ENCODE data around the gene MAP2K4.
"Not testable (repeated sequence)": the region's sequence is repeated elsewhere in the genome, so short reads cannot be mapped to it uniquely, and the experiment has no call there.

Gene MAP2K4

DNA sequence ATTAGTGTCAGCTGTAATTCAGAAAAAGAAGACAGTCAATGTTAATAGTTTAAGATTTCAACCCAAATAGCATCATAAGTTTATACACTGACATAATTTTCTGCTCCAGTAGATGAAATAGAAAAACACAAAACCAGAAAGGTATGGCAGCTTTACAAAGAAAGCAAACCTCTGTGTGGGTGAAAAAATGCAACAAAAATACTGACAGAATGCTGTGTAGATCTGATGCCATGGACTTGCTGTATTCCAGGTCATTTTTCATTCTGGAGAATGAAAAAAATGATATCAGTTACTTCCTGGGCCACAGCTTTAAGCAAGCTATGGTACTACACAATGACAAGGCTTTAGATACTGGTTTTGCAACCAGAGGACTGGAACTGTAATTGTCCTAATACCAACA lies 116.0 kb downstream of the MAP2K4 start:
- Histone ChIP-seq H3K4me1 (ENCODE audit: control insufficient read depth, insufficient read depth, low read length) (no peaks in the 10 kb centered on the region), H3K27ac (ENCODE audit: low read depth, low read length) (no peak overlapping the region), H3K4me3 (ENCODE audit: low read depth, low read length) (no peak overlapping the region), H3K27me3 (ENCODE audit: control insufficient read depth, insufficient read depth, low read length) (no peaks in the 10 kb centered on the region), H3K9me3 (ENCODE audit: control insufficient read depth, insufficient read depth, low read length) (no peaks in the 10 kb centered on the region), H3K36me3 (ENCODE audit: control insufficient read depth, insufficient read depth, low read length) (peaks cover 40% of the 10 kb centered on the region), H3K9ac (ENCODE audit: low read depth, low read length) (no peak overlapping the region)

DNA sequence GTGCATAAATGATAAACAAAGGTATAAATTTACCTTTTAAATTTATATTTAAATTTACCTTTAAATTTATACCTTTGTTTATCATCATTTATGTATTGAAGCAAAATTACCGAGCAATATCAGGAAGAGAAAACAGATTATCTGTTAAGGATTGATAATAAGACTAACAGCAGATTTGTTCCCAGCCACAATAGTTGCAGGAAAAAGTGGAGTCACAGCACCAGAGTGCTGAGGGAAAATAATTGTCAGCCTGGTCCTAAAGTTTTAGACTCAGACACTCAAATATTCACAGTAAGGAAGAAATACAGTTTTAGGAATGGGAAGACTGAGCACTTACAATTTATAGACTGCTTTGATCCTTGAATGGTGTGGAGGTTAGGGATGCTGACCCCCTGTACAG lies 117.2 kb downstream of the MAP2K4 start:
- no peaks in the 10 kb centered on the region for H3K27me3 ChIP-seq (ENCODE audit: control insufficient read depth, insufficient read depth, low read length)
- H3K4me1 ChIP-seq (ENCODE audit: control insufficient read depth, insufficient read depth, low read length): no peaks in the 10 kb centered on the region
- peaks cover 44% of the 10 kb centered on the region for H3K36me3 ChIP-seq (ENCODE audit: control insufficient read depth, insufficient read depth, low read length)
- no peaks in the 10 kb centered on the region for H3K9me3 ChIP-seq (ENCODE audit: control insufficient read depth, insufficient read depth, low read length)
- H3K27ac ChIP-seq (ENCODE audit: low read depth, low read length): no peak overlapping the region
- H3K4me3 ChIP-seq (ENCODE audit: low read depth, low read length): no peak overlapping the region
- H3K9ac ChIP-seq (ENCODE audit: low read depth, low read length): no peak overlapping the region

- H3K36me3 ChIP-seq (ENCODE audit: control insufficient read depth, insufficient read depth, low read length): peaks cover 54% of the 10 kb centered on the region
These were observed 120.0 kb downstream of the MAP2K4 start for GRCh38 chr17:12140685-12141084.

DNA sequence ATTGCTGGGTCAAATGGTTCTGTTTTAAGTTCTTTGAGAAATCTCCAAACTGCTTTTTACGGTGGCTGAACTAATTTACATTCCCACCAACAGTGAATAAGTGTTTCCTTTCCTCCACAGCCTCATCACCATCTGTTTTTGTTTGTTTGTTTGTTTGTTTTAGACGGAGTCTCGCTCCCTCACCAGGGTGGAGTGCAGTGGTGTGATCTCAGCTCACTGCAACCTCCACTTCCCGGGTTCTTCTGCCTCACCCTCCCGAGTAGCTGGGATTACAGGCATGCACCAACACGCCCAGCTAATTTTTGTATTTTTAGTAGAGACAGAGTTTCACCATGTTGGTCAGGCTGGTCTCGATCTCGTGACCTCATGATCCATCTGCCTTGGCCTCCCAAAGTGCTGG lies 141.5 kb downstream of the MAP2K4 start:
- H3K4me1 ChIP-seq (ENCODE audit: control insufficient read depth, insufficient read depth, low read length); H3K9ac ChIP-seq (ENCODE audit: low read depth, low read length); H3K27ac ChIP-seq (ENCODE audit: low read depth, low read length); H3K27me3 ChIP-seq (ENCODE audit: control insufficient read depth, insufficient read depth, low read length); H3K4me3 ChIP-seq (ENCODE audit: low read depth, low read length); H3K36me3 ChIP-seq (ENCODE audit: control insufficient read depth, insufficient read depth, low read length): not testable (repeated sequence)
- peaks cover 33% of the 10 kb centered on the region for H3K9me3 ChIP-seq (ENCODE audit: control insufficient read depth, insufficient read depth, low read length)

More at GRCh38 chr17:12140685-12141084, 120.0 kb downstream of the MAP2K4 start:
- Histone ChIP-seq H3K4me3 (ENCODE audit: low read depth, low read length) (no peak overlapping the region), H3K9me3 (ENCODE audit: control insufficient read depth, insufficient read depth, low read length) (no peaks in the 10 kb centered on the region), H3K9ac (ENCODE audit: low read depth, low read length) (no peak overlapping the region), H3K4me1 (ENCODE audit: control insufficient read depth, insufficient read depth, low read length) (no peaks in the 10 kb centered on the region), H3K27me3 (ENCODE audit: control insufficient read depth, insufficient read depth, low read length) (no peaks in the 10 kb centered on the region), H3K27ac (ENCODE audit: low read depth, low read length) (no peak overlapping the region)

GRCh38 chr17:12164085-12164484 lies 143.4 kb downstream of the MAP2K4 start:
- H3K9ac ChIP-seq (ENCODE audit: low read depth, low read length): no peak overlapping the region
- no peaks in the 10 kb centered on the region for H3K36me3 ChIP-seq (ENCODE audit: control insufficient read depth, insufficient read depth, low read length)
- H3K27me3 ChIP-seq (ENCODE audit: control insufficient read depth, insufficient read depth, low read length): no peaks in the 10 kb centered on the region
- peaks cover 33% of the 10 kb centered on the region for H3K9me3 ChIP-seq (ENCODE audit: control insufficient read depth, insufficient read depth, low read length)
- H3K4me3 ChIP-seq (ENCODE audit: low read depth, low read length): no peak overlapping the region
- H3K27ac ChIP-seq (ENCODE audit: low read depth, low read length): no peak overlapping the region
- H3K4me1 ChIP-seq (ENCODE audit: control insufficient read depth, insufficient read depth, low read length): no peaks in the 10 kb centered on the region

GRCh38 chr17:12178644-12179330 lies 158.1 kb downstream of the MAP2K4 start:
- H3K4me3 ChIP-seq (ENCODE audit: low read depth, low read length): no peak overlapping the region
- no peak overlapping the region for H3K9ac ChIP-seq (ENCODE audit: low read depth, low read length)
- H3K27ac ChIP-seq (ENCODE audit: low read depth, low read length): no peak overlapping the region
- no peaks in the 10 kb centered on the region for H3K4me1 ChIP-seq (ENCODE audit: control insufficient read depth, insufficient read depth, low read length)
- no peaks in the 10 kb centered on the region for H3K9me3 ChIP-seq (ENCODE audit: control insufficient read depth, insufficient read depth, low read length)
- no peaks in the 10 kb centered on the region for H3K27me3 ChIP-seq (ENCODE audit: control insufficient read depth, insufficient read depth, low read length)
- no peaks in the 10 kb centered on the region for H3K36me3 ChIP-seq (ENCODE audit: control insufficient read depth, insufficient read depth, low read length)

DNA sequence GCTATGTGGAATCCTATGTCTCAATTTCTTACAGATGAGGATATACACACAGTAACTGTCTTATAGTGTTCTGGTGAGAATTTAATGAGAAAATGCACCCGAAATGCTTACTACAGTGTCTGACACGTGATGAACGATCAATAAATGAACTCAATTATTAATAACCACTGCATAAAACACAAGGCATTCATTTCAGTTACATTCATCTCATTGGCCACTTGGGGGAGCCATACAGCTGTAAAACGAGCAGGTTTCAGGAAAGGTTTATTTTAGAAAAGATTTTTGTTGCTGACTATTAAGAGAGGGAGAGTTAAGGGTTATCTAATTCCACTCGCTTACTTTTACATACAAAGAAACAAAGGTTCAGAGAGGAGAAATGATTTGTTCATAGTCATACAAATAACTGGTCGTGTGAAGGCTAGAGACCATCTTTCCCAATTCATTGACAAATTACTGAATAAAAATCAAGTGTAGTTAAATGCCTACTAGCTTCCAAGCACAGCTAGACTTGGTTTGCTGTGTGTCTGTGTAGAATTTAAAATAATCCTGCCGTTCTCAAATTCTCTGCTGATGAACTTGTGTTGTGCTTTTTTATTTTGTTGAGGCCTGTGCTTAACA lies 160.1 kb downstream of the MAP2K4 start:
- Histone ChIP-seq H3K4me3 (ENCODE audit: low read depth, low read length) (no peak overlapping the region), H3K4me1 (ENCODE audit: control insufficient read depth, insufficient read depth, low read length) (no peaks in the 10 kb centered on the region), H3K36me3 (ENCODE audit: control insufficient read depth, insufficient read depth, low read length) (no peaks in the 10 kb centered on the region), H3K27me3 (ENCODE audit: control insufficient read depth, insufficient read depth, low read length) (no peaks in the 10 kb centered on the region), H3K9me3 (ENCODE audit: control insufficient read depth, insufficient read depth, low read length) (no peaks in the 10 kb centered on the region), H3K9ac (ENCODE audit: low read depth, low read length) (no peak overlapping the region), H3K27ac (ENCODE audit: low read depth, low read length) (no peak overlapping the region)

DNA sequence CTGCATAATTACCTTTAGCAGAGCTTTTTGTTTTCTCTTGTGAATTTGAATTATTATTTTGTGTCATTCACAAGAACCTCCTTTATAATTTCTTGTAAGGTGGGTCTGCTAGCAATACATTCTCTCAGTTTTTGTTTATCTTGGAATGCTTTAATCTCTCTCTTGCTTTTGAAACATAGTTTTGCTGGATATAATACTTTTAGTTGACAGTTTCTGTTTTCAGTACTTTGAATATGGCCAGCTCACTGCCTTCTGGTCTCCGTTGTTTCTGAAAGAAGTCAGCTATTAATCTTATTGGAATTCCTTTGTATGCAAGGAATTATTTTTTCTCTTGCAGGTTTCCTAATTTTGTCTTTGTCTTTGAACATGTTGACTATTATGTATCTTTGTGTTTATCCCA lies 167.0 kb downstream of the MAP2K4 start:
- Histone ChIP-seq H3K27me3 (ENCODE audit: control insufficient read depth, insufficient read depth, low read length) (no peaks in the 10 kb centered on the region), H3K9ac (ENCODE audit: low read depth, low read length) (no peak overlapping the region), H3K27ac (ENCODE audit: low read depth, low read length) (no peak overlapping the region), H3K4me1 (ENCODE audit: control insufficient read depth, insufficient read depth, low read length) (no peaks in the 10 kb centered on the region), H3K36me3 (ENCODE audit: control insufficient read depth, insufficient read depth, low read length) (no peaks in the 10 kb centered on the region), H3K4me3 (ENCODE audit: low read depth, low read length) (no peak overlapping the region), H3K9me3 (ENCODE audit: control insufficient read depth, insufficient read depth, low read length) (peaks cover 3% of the 10 kb centered on the region; the same call in 1 of the 2 replicates)

- H3K4me1 ChIP-seq (ENCODE audit: control insufficient read depth, insufficient read depth, low read length): no peaks in the 10 kb centered on the region
- H3K9ac ChIP-seq (ENCODE audit: low read depth, low read length): no peak overlapping the region
- H3K4me3 ChIP-seq (ENCODE audit: low read depth, low read length): no peak overlapping the region
- no peaks in the 10 kb centered on the region; the same call in 1 of the 2 replicates for H3K9me3 ChIP-seq (ENCODE audit: control insufficient read depth, insufficient read depth, low read length)
- H3K36me3 ChIP-seq (ENCODE audit: control insufficient read depth, insufficient read depth, low read length): no peaks in the 10 kb centered on the region
- no peaks in the 10 kb centered on the region for H3K27me3 ChIP-seq (ENCODE audit: control insufficient read depth, insufficient read depth, low read length)
- H3K27ac ChIP-seq (ENCODE audit: low read depth, low read length): no peak overlapping the region
These were observed 172.6 kb downstream of the MAP2K4 start for GRCh38 chr17:12193144-12193735.
